GM12891 (cell line): ENCODE measurements around the gene TSEN2.

Experiments
- DNase-seq: peaks from one replicate; pipeline ENCODE4 v3.0.0; 2011; ENCODE audit warnings: low spot score; ENCODE audit not compliant: insufficient read length
- FAIRE-seq: peaks from 2 replicates; lab custom pipeline; 2011; peaks lifted over from hg19 to GRCh38; lab: Jason Lieb, UNC
- PAX5 ChIP-seq: IDR thresholded peaks from 2 replicates; pipeline ENCODE4 v1.6.1; 2011; ENCODE audit warnings: low read length, moderate library complexity, mild to moderate bottlenecking; ENCODE audit not compliant: insufficient read depth, severe bottlenecking
- POLR2A ChIP-seq: IDR thresholded peaks from 2 replicates; pipeline ENCODE4 v1.6.1; 2011; ENCODE audit warnings: low read depth, low read length, control low read depth
- POLR2AphosphoS5 ChIP-seq: IDR thresholded peaks from 2 replicates; pipeline ENCODE4 v1.6.1; 2011; ENCODE audit warnings: low read depth, low read length, control low read depth
- POU2F2 ChIP-seq: IDR thresholded peaks from 2 replicates; pipeline ENCODE4 v1.6.1; 2011; ENCODE audit warnings: low read depth, mild to moderate bottlenecking, control low read depth, low read length, moderate library complexity
- SPI1 ChIP-seq: IDR thresholded peaks from 2 replicates; pipeline ENCODE4 v1.6.1; 2011; ENCODE audit warnings: low read depth, low read length, control low read depth
- TAF1 ChIP-seq: IDR thresholded peaks from 2 replicates; pipeline ENCODE4 v1.6.1; 2011; ENCODE audit warnings: low read depth, low read length, control low read depth

TSEN2 gene

GRCh38 chr3:12562451-12562850 is 78.2 kb downstream of the TSEN2 start:
- DNase-seq (no peak), FAIRE-seq (no peak)
- no peak for TF ChIP-seq POLR2A
- no peak for TF ChIP-seq PAX5
- no peak for TF ChIP-seq POU2F2
- TF ChIP-seq SPI1: no peak
- TF ChIP-seq POLR2AphosphoS5: no peak
- no peak for TF ChIP-seq TAF1

DNA sequence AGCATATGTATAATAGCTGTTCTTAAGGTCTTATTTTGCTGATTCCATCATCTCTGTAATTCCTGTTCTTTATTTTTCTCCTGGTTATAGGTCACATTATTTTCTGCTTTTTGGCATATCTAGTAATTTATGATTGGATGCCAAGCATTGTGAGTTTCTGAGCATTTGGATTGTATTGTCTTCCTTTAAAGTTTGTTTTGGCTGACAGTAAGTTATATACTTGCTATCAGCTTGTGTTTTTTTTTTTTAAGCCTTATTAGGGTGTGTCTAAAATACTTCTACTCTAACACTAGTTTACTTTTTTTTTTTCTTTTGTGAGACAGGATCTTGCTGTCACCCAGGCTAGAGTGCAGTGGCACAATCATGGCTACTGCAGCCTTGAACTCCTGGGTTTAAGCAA is 82.7 kb downstream of the TSEN2 start:
- DNase-seq (no peak), FAIRE-seq (no peak)
- no peak for TF ChIP-seq POU2F2

DNA sequence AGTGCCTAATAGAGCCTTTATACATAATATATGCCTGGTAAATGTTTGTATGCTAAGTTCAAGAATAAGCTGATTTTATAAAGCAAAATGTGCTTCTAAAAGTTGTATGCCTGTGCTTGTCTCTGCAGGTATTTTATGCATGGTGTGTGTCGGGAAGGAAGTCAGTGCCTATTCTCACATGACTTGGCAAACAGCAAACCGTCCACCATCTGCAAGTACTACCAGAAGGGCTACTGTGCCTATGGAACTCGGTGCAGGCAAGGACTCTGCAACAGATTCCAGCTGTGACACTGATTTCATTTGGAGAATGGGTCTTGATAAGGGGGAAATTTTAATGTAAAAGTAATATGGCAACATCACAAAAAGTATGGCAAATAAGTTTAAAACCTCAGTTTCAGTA is 84.5 kb downstream of the TSEN2 start:
- TF ChIP-seq PAX5: no peak
- no peak for TF ChIP-seq POU2F2
- TF ChIP-seq TAF1: no peak
- TF ChIP-seq SPI1: no peak
- TF ChIP-seq POLR2AphosphoS5: no peak
- no peak for TF ChIP-seq POLR2A
- FAIRE-seq: no peak
- DNase-seq: no peak

DNA sequence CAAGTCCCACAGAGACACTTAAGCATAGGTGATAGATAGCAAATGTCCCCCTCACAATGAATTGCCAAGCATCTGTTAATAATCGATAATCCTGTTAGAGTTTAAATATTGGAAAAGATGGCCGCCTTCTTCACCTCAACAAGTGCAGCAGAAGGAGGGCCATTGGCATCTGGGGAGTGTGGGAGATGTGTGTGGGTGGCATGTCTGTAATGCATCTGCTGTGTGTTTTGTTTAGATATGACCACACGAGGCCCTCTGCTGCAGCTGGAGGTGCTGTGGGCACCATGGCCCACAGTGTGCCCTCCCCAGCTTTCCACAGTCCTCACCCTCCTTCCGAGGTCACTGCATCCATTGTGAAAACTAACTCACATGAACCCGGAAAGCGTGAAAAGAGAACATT is 85.6 kb downstream of the TSEN2 start:
- no peak for FAIRE-seq
- DNase-seq: no peak
- TF ChIP-seq POLR2AphosphoS5 (no peak), TAF1 (no peak), PAX5 (no peak), SPI1 (no peak), POLR2A (no peak), POU2F2 (no peak)

- no peak for DNase-seq
- TF ChIP-seq SPI1 (no peak), TAF1 (no peak), POLR2A (no peak), PAX5 (no peak), POLR2AphosphoS5 (no peak), POU2F2 (no peak)
- no peak for FAIRE-seq
Observed at GRCh38 chr3:12571986-12572385, 87.7 kb downstream of the TSEN2 start.

GRCh38 chr3:12574131-12574530 is 89.9 kb downstream of the TSEN2 start:
- TF ChIP-seq TAF1 (no peak), POU2F2 (no peak), POLR2AphosphoS5 (no peak), POLR2A (no peak), PAX5 (no peak), SPI1 (no peak)
- DNase-seq: no peak
- no peak for FAIRE-seq

DNA sequence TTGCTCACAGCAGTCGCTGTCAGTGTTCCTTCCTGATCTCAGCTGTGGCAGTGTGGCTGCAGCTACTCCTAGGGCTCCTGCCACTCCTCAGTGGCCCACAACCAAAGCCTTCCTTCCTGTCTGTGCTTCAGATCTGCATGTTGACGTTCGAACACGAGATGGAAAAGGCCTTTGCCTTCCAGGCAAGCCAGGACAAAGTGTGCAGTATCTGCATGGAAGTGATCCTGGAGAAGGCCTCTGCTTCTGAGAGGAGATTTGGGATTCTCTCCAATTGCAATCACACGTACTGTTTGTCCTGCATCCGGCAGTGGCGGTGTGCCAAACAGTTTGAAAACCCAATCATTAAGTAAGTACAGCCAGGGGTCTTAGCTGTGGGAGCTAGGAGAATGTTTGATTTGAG is 90.4 kb downstream of the TSEN2 start:
- FAIRE-seq (no peak), DNase-seq (no peak)
- no peak for TF ChIP-seq POLR2A
- TF ChIP-seq SPI1: no peak
- no peak for TF ChIP-seq TAF1

DNA sequence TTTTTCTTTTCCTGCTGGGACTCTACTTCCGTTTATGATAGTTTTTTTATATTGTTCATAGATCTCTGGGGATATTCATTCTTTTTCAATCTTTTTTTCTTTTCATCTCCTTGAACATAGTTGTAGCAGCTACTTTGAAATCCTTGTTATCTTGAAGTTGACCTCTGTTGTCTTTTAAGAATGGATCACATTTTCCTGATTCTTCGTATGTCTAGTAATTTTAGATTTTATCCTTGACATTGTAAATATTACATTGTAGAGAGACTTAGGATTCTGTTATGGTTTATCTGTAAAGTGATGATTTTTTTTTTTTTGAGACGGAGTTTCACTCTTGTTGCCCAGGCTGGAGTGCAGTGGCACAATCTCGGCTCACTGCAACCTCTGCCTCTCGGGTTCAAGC is 93.1 kb downstream of the TSEN2 start:
- TF ChIP-seq POLR2A: no peak
- TF ChIP-seq POLR2AphosphoS5: no peak
- no peak for TF ChIP-seq PAX5
- TF ChIP-seq TAF1: no peak
- TF ChIP-seq POU2F2: no peak
- no peak for TF ChIP-seq SPI1

GRCh38 chr3:12578742-12579141 is 94.5 kb downstream of the TSEN2 start:
- DNase-seq: no peak
- no peak for TF ChIP-seq SPI1
- FAIRE-seq: no peak

More for the DNA sequence above, 93.1 kb downstream of the TSEN2 start:
- no peak for DNase-seq
- no peak for FAIRE-seq

GRCh38 chr3:12579456-12579855 is 95.2 kb downstream of the TSEN2 start:
- TF ChIP-seq POLR2A (no peak), SPI1 (no peak), POU2F2 (no peak), TAF1 (no peak), POLR2AphosphoS5 (no peak), PAX5 (no peak)
- DNase-seq (no peak), FAIRE-seq (no peak)

GRCh38 chr3:12579905-12580304 is 95.6 kb downstream of the TSEN2 start:
- TF ChIP-seq PAX5: no peak
- TF ChIP-seq TAF1: no peak
- TF ChIP-seq POLR2A: no peak
- TF ChIP-seq POU2F2: no peak
- FAIRE-seq (no peak), DNase-seq (no peak)
